Skin epidermis (tissue), 12 donors: ENCODE data around the gene ARHGAP42.

Experiments
- H3K27ac ChIP-seq, 21 experiments: fragments of 200-600 bp; sonication (generic) in 11 of 21; one replicate each; pipeline ENCODE4 v1.5.0; 2020; ENCODE audit warnings: mild to moderate bottlenecking in 3 of 21, inconsistent platforms in 2 of 21, moderate library complexity in 2 of 21
- H3K4me3 ChIP-seq, 7 experiments: fragments of 200-600 bp; sonication (generic) in 2 of 7; one replicate each; pipeline ENCODE4 v1.5.0; 2020; ENCODE audit warnings: inconsistent platforms in 2 of 7, mild to moderate bottlenecking in 2 of 7, moderate library complexity in 1 of 7

The ARHGAP42 gene

GRCh38 chr11:100680070-100680469 is 7.0 kb upstream of the ARHGAP42 start:
- Histone ChIP-seq H3K4me3 (no peak overlapping the region), H3K27ac (no peak overlapping the region)

- H3K27ac ChIP-seq = no peak overlapping the region
- H3K4me3 ChIP-seq = no peak overlapping the region
Measured at GRCh38 chr11:100681064-100681502, 6.0 kb upstream of the ARHGAP42 start.

- no peak overlapping the region for H3K27ac ChIP-seq
- no peak overlapping the region for H3K4me3 ChIP-seq
Measured at GRCh38 chr11:100682247-100682969, 4.7 kb upstream of the ARHGAP42 start.

- H3K27ac ChIP-seq = no peak overlapping the region
- H3K4me3 ChIP-seq = no peak overlapping the region
Measured at GRCh38 chr11:100683126-100683525, 4.0 kb upstream of the ARHGAP42 start.

- Histone ChIP-seq H3K27ac (peak overlapping the region in 9 of 21 experiments; percentile 13 to 57 (median 26)), H3K4me3 (no peak overlapping the region)
Measured at GRCh38 chr11:100684101-100685065, 2.7 kb upstream of the ARHGAP42 start.

GRCh38 chr11:100686476-100687053 is 523 bp upstream of the ARHGAP42 start:
- H3K4me3 ChIP-seq = peak overlapping the region; percentile 54 to 80 (median 62)
- peak overlapping the region; percentile 47 to 92 (median 82) for H3K27ac ChIP-seq

- Histone ChIP-seq H3K27ac (peak overlapping the region in 20 of 21 experiments; percentile 64 to 92 (median 82)), H3K4me3 (peak overlapping the region; percentile 54 to 80 (median 62))
Measured at GRCh38 chr11:100687630-100688395, 725 bp downstream of the ARHGAP42 start.

GRCh38 chr11:100689141-100689540 is 2.1 kb downstream of the ARHGAP42 start:
- H3K4me3 ChIP-seq = peak overlapping the region in 1 of 7 experiments; percentile 80
- H3K27ac ChIP-seq = peak overlapping the region in 1 of 21 experiments; percentile 22

- no peak overlapping the region for H3K4me3 ChIP-seq
- peak overlapping the region in 7 of 21 experiments; percentile 17 to 47 (median 28) for H3K27ac ChIP-seq
Measured at GRCh38 chr11:100691896-100692653, 5.0 kb downstream of the ARHGAP42 start.

GRCh38 chr11:100695911-100696310 is 8.8 kb downstream of the ARHGAP42 start:
- Histone ChIP-seq H3K27ac (no peak overlapping the region), H3K4me3 (no peak overlapping the region)

- Histone ChIP-seq H3K27ac (no peak overlapping the region), H3K4me3 (no peak overlapping the region)
Measured at GRCh38 chr11:100703139-100703538, 16.1 kb downstream of the ARHGAP42 start.

GRCh38 chr11:100703801-100704575 is 16.9 kb downstream of the ARHGAP42 start:
- H3K27ac ChIP-seq = peak overlapping the region in 1 of 21 experiments; percentile 29
- H3K4me3 ChIP-seq = no peak overlapping the region

GRCh38 chr11:100705447-100705846 is 18.4 kb downstream of the ARHGAP42 start:
- no peak overlapping the region for H3K27ac ChIP-seq
- H3K4me3 ChIP-seq = no peak overlapping the region

GRCh38 chr11:100706179-100706578 is 19.1 kb downstream of the ARHGAP42 start:
- no peak overlapping the region for H3K27ac ChIP-seq
- no peak overlapping the region for H3K4me3 ChIP-seq

GRCh38 chr11:100709233-100709957 is 22.3 kb downstream of the ARHGAP42 start:
- H3K27ac ChIP-seq = no peak overlapping the region
- no peak overlapping the region for H3K4me3 ChIP-seq

- no peak overlapping the region for H3K27ac ChIP-seq
- no peak overlapping the region for H3K4me3 ChIP-seq
Measured at GRCh38 chr11:100711984-100712383, 24.9 kb downstream of the ARHGAP42 start.

- Histone ChIP-seq H3K27ac (no peak overlapping the region), H3K4me3 (no peak overlapping the region)
Measured at GRCh38 chr11:100712583-100712982, 25.5 kb downstream of the ARHGAP42 start.
